Stomach (tissue), 4 donors: ENCODE results near the gene NPAS3.

Experiments used
- CTCF ChIP-seq, 7 experiments: fragments of 450-650 bp in 4 of 7; fragments of 200-600 bp in 3 of 7; sonication (generic) in 3 of 7; IDR thresholded peaks; one replicate each; pipeline ENCODE4 v1.5.1; 2016 to 2019; ENCODE audit warnings: antibody characterized with exemption in 7 of 7, control low read depth in 2 of 7, mild to moderate bottlenecking in 1 of 7
- POLR2AphosphoS5 ChIP-seq, 3 donors: sonication (generic); formaldehyde crosslinking; IDR thresholded peaks; one replicate each; pipeline ENCODE4 v1.6.1; 2016; ENCODE audit warnings: antibody characterized with exemption in 3 of 3

- TF ChIP-seq POLR2AphosphoS5 (IDR thresholded peaks at IDR 0.05) (no peak), CTCF (IDR thresholded peaks at IDR 0.05) (no peak)
Measured at GRCh38 chr14:33477797-33478196, 539.1 kb downstream of the NPAS3 start.
